OCI-LY7 (cell line): ENCODE data around the gene SCTR. TPM values are rescaled to one million over a fixed set of nuclear protein-coding genes. Genes with fewer than 3 reads are reported as not detected.

ENCODE experiments used
- BruUV-seq: library from RNA; stranded (reverse); fragments of 400-500 nt; replicated peaks from 2 replicates; lab custom pipeline; 2021; lab: Mats Ljungman, UMichigan
- CTCF ChIA-PET: fragments of 300-600 bp; sonication (Branson Sonifier 250); formaldehyde crosslinking; loops from one replicate; lab custom pipeline; 2022; ENCODE audit warnings: antibody characterized with exemption; ENCODE audit not compliant: unreplicated experiment; lab: Charles Lee
- POLR2A ChIA-PET: fragments of 300-600 bp; sonication (Branson Sonifier 250); formaldehyde crosslinking; loops from one replicate; lab custom pipeline; 2022; ENCODE audit warnings: antibody characterized with exemption; lab: Charles Lee
- DNase-seq: peaks from one replicate; pipeline ENCODE4 v3.0.0-alpha.2; 2015; ENCODE audit warnings: low spot score
- H2AFZ ChIP-seq: fragments of 200-600 bp; sonication (generic), shearing (Covaris generic); 2 replicates; pipeline ENCODE4 v1.6.1; 2014; ENCODE audit warnings: mild to moderate bottlenecking, antibody characterized with exemption, low read length, moderate library complexity
- H3K27ac ChIP-seq: fragments of 200-600 bp; sonication (generic); 2 replicates; pipeline ENCODE4 v1.5.1; 2014; ENCODE audit warnings: mixed run types, low read depth, mild to moderate bottlenecking, moderate library complexity, low read length, inconsistent platforms; ENCODE audit not compliant: poor library complexity, severe bottlenecking
- H3K36me3 ChIP-seq: fragments of 200-600 bp; sonication (generic); 2 replicates; pipeline ENCODE4 v1.6.1; 2014; ENCODE audit warnings: mild to moderate bottlenecking, antibody characterized with exemption, low read length, moderate library complexity, mixed read lengths; ENCODE audit not compliant: insufficient read depth
- H3K4me1 ChIP-seq: fragments of 200-600 bp; sonication (generic); 2 replicates; pipeline ENCODE4 v1.5.1; 2014; ENCODE audit warnings: mild to moderate bottlenecking, low read length; ENCODE audit not compliant: insufficient read depth, poor library complexity, severe bottlenecking
- H3K4me2 ChIP-seq: fragments of 200-600 bp; sonication (generic); 2 replicates; pipeline ENCODE4 v1.6.1; 2014; ENCODE audit warnings: mild to moderate bottlenecking, low read length
- H3K4me3 ChIP-seq: fragments of 200-600 bp; sonication (generic); 2 replicates; pipeline ENCODE4 v1.5.1; 2014; ENCODE audit warnings: mild to moderate bottlenecking, low read depth, low read length; ENCODE audit not compliant: poor library complexity, severe bottlenecking
- H3K79me2 ChIP-seq: fragments of 200-600 bp; sonication (generic); 2 replicates; pipeline ENCODE4 v1.6.1; 2016; ENCODE audit warnings: low read depth, mild to moderate bottlenecking, low read length, moderate library complexity, mixed read lengths; ENCODE audit not compliant: insufficient read depth
- H3K9me2 ChIP-seq: fragments of 200-600 bp; sonication (generic); 2 replicates; pipeline ENCODE4 v1.6.1; 2016; ENCODE audit warnings: mild to moderate bottlenecking, low read length, mixed read lengths; ENCODE audit not compliant: insufficient read depth
- H3K9me3 ChIP-seq: fragments of 200-600 bp; sonication (generic); 2 replicates; pipeline ENCODE4 v1.6.1; 2014; ENCODE audit warnings: mild to moderate bottlenecking, mixed run types, low read length, mixed read lengths
- H4K20me1 ChIP-seq: fragments of 200-600 bp; sonication (generic); 2 replicates; pipeline ENCODE4 v1.6.1; 2014; ENCODE audit warnings: mild to moderate bottlenecking, antibody characterized with exemption, low read length, moderate library complexity, mixed read lengths; ENCODE audit not compliant: insufficient read depth
- CTCF ChIP-seq: fragments of 200-600 bp; sonication (generic); conservative IDR thresholded peaks from 2 replicates; pipeline ENCODE4 v1.5.1; 2014; ENCODE audit warnings: mild to moderate bottlenecking, antibody characterized with exemption, low read length, moderate library complexity, mixed read lengths
- EZH2phosphoT487 ChIP-seq: fragments of 200-600 bp; sonication (generic); IDR thresholded peaks from 2 replicates; pipeline ENCODE4 v1.6.1; 2018; ENCODE audit warnings: low read depth, borderline replicate concordance, mild to moderate bottlenecking, mixed run types, antibody characterized with exemption, low read length, moderate library complexity, mixed read lengths
- intact Hi-C: fragments of 100-400 bp; cut with micrococcal nuclease; formaldehyde crosslinking; loops from one replicate; pipeline ENCODE4 v1.10.0; 2022; ENCODE audit not compliant: unreplicated experiment
- total RNA-seq, 2 experiments: library from RNA; depleted of rRNA in 1 of 2; stranded (reverse); fragments of >200 nt in 1 of 2; shearing (Covaris generic) in 1 of 2; gene quantifications; 2 replicates each; pipeline ENCODE4 v1.2.3, GENCODE V29; 2014 to 2022

Gene SCTR
- total RNA-seq, 2 experiments from 2014 or later, result not detected

GRCh38 chr2:119440501-119440870 is 83.8 kb downstream of the SCTR start:
- CTCF ChIA-PET, result interaction anchor here (0.7 kb wide), 1 partner anchor 9 kb away, joined by 3 read pairs; no protein-coding TSS in a partner anchor
- H3K4me2 ChIP-seq, result no peak overlapping the region
- no peak for DNase-seq
- no peaks in the 10 kb centered on the region for H3K36me3 ChIP-seq
- no peaks in the 10 kb centered on the region for H3K9me2 ChIP-seq
- no peak overlapping the region for H3K4me3 ChIP-seq
- TF ChIP-seq EZH2phosphoT487 (no peak), CTCF (no peak)
- no peaks in the 10 kb centered on the region for H4K20me1 ChIP-seq
- intact Hi-C loops, result no loop called here
- H2AFZ ChIP-seq, result no peak overlapping the region
- no peaks in the 10 kb centered on the region for H3K9me3 ChIP-seq
- POLR2A ChIA-PET, result interaction anchor here (0.6 kb wide), 1 partner anchor 63 kb away, joined by 3 read pairs; no protein-coding TSS in a partner anchor
- H3K79me2 ChIP-seq, result no peaks in the 10 kb centered on the region
- no peak overlapping the region for H3K27ac ChIP-seq
- H3K4me1 ChIP-seq, result no peaks in the 10 kb centered on the region
- BruUV-seq, result no TSS peak

- no peak for DNase-seq
Observed at GRCh38 chr2:119439574-119440500, 84.4 kb downstream of the SCTR start.

More at GRCh38 chr2:119439574-119440500, 84.4 kb downstream of the SCTR start:
- H2AFZ ChIP-seq, result no peak overlapping the region
- CTCF ChIA-PET, result no interaction called here
- no TSS peak for BruUV-seq
- H3K9me3 ChIP-seq, result no peaks in the 10 kb centered on the region
- intact Hi-C loops, result no loop called here
- POLR2A ChIA-PET, result interaction anchor here (0.5 to 0.6 kb wide), 2 partner anchors 62 to 716 kb away, joined by 3 to 5 read pairs; no protein-coding TSS in a partner anchor
- no peaks in the 10 kb centered on the region for H3K36me3 ChIP-seq
- H4K20me1 ChIP-seq, result no peaks in the 10 kb centered on the region
- H3K4me3 ChIP-seq, result no peak overlapping the region
- H3K4me2 ChIP-seq, result no peak overlapping the region
- H3K4me1 ChIP-seq, result no peaks in the 10 kb centered on the region
- no peaks in the 10 kb centered on the region for H3K79me2 ChIP-seq
- H3K27ac ChIP-seq, result no peak overlapping the region
- H3K9me2 ChIP-seq, result no peaks in the 10 kb centered on the region
- no peak for TF ChIP-seq CTCF
